H9 (cell line): Measurements from ENCODE around the gene WBP2. TPM values are rescaled to one million over a fixed set of nuclear protein-coding genes. Genes with fewer than 3 reads are reported as not detected.

ENCODE experiments used
- DNase-seq: peaks from one replicate; pipeline ENCODE4 v3.0.0-alpha.2; 2017
- H2AFZ ChIP-seq: one replicate; pipeline ENCODE4 v1.6.1; 2013; ENCODE audit warnings: mild to moderate bottlenecking, low read length, control low read depth, moderate library complexity
- H2AK5ac ChIP-seq: 2 replicates; pipeline ENCODE4 v1.6.1; 2013; ENCODE audit warnings: low read length, control low read depth, mixed read lengths; ENCODE audit not compliant: insufficient read length
- H2BK120ac ChIP-seq: one replicate; pipeline ENCODE4 v1.6.1; 2013; ENCODE audit warnings: low read depth, mild to moderate bottlenecking, low read length, control low read depth, inconsistent platforms; ENCODE audit not compliant: poor library complexity, severe bottlenecking
- H2BK12ac ChIP-seq: 2 replicates; pipeline ENCODE4 v1.6.1; 2013; ENCODE audit warnings: low read length, control low read depth, mixed read lengths, low read depth; ENCODE audit not compliant: insufficient read length
- H2BK15ac ChIP-seq: 2 replicates; pipeline ENCODE4 v1.6.1; 2013; ENCODE audit warnings: low read depth, low read length, control low read depth
- H2BK20ac ChIP-seq: one replicate; pipeline ENCODE4 v1.6.1; 2013; ENCODE audit warnings: low read depth, mild to moderate bottlenecking, low read length, control low read depth, inconsistent platforms; ENCODE audit not compliant: poor library complexity, severe bottlenecking
- H2BK5ac ChIP-seq: 2 replicates; pipeline ENCODE4 v1.6.1; 2013; ENCODE audit warnings: low read length, control low read depth, mixed read lengths; ENCODE audit not compliant: insufficient read length
- H3K14ac ChIP-seq: 2 replicates; pipeline ENCODE4 v1.6.1; 2013; ENCODE audit warnings: low read length, control low read depth; ENCODE audit not compliant: insufficient read depth
- H3K18ac ChIP-seq: 2 replicates; pipeline ENCODE4 v1.6.1; 2013; ENCODE audit warnings: low read depth, mild to moderate bottlenecking, mixed read lengths, low read length, control low read depth; ENCODE audit not compliant: insufficient read length
- H3K23ac ChIP-seq: 2 replicates; pipeline ENCODE4 v1.6.1; 2013; ENCODE audit warnings: low read length, control low read depth, mixed read lengths, low read depth; ENCODE audit not compliant: insufficient read length
- H3K23me2 ChIP-seq: 2 replicates; pipeline ENCODE4 v1.6.1; 2013; ENCODE audit warnings: low read depth, mild to moderate bottlenecking, mixed read lengths, low read length, control low read depth; ENCODE audit not compliant: insufficient read length, poor library complexity, severe bottlenecking
- H3K27ac ChIP-seq: 2 replicates; pipeline ENCODE4 v1.5.1; 2013; ENCODE audit warnings: low read length, control low read depth, mixed read lengths, low read depth; ENCODE audit not compliant: insufficient read length
- H3K27me3 ChIP-seq: 2 replicates; pipeline ENCODE4 v1.6.1; 2013; ENCODE audit warnings: low read length, control low read depth, inconsistent platforms; ENCODE audit not compliant: insufficient read depth
- H3K4ac ChIP-seq: 2 replicates; pipeline ENCODE4 v1.6.1; 2013; ENCODE audit warnings: low read depth, mild to moderate bottlenecking, control low read depth, inconsistent platforms, low read length, moderate library complexity
- H3K4me1 ChIP-seq: 2 replicates; pipeline ENCODE4 v1.6.1; 2013; ENCODE audit warnings: low read length, control low read depth, inconsistent platforms; ENCODE audit not compliant: insufficient read depth
- H3K4me2 ChIP-seq: 2 replicates; pipeline ENCODE4 v1.6.1; 2013; ENCODE audit warnings: low read length, control low read depth, mixed read lengths; ENCODE audit not compliant: insufficient read length, insufficient read depth
- H3K56ac ChIP-seq: 2 replicates; pipeline ENCODE4 v1.6.1; 2013; ENCODE audit warnings: low read depth, mild to moderate bottlenecking, mixed read lengths, low read length, control low read depth; ENCODE audit not compliant: insufficient read length
- H3K79me1 ChIP-seq: 2 replicates; pipeline ENCODE4 v1.6.1; 2013; ENCODE audit warnings: low read depth, mild to moderate bottlenecking, moderate library complexity, low read length, control low read depth, inconsistent platforms; ENCODE audit not compliant: insufficient read depth, poor library complexity, severe bottlenecking
- H3K79me2 ChIP-seq: 2 replicates; pipeline ENCODE4 v1.6.1; 2013; ENCODE audit warnings: low read length, control low read depth, inconsistent platforms; ENCODE audit not compliant: insufficient read depth
- H3K9ac ChIP-seq: 2 replicates; pipeline ENCODE4 v1.6.1; 2013; ENCODE audit warnings: low read length, control low read depth, mixed read lengths; ENCODE audit not compliant: insufficient read length; ENCODE audit errors: extremely low read depth
- H3K9me3 ChIP-seq: one replicate; pipeline ENCODE4 v1.6.1; 2013; ENCODE audit warnings: low read depth, low read length, inconsistent platforms; ENCODE audit not compliant: control insufficient read depth
- H3T11ph ChIP-seq: one replicate; pipeline ENCODE4 v1.6.1; 2013; ENCODE audit warnings: mild to moderate bottlenecking, low read length, control low read depth, inconsistent platforms
- H4K20me1 ChIP-seq: one replicate; pipeline ENCODE4 v1.6.1; 2013; ENCODE audit not compliant: control insufficient read depth, insufficient read length, insufficient read depth
- H4K5ac ChIP-seq: 2 replicates; pipeline ENCODE4 v1.6.1; 2013; ENCODE audit warnings: low read depth, mild to moderate bottlenecking, mixed read lengths, low read length, control low read depth; ENCODE audit not compliant: insufficient read length
- H4K8ac ChIP-seq: replicated peaks from 2 replicates; pipeline ENCODE4 v1.6.1; 2013; ENCODE audit warnings: low read length, control low read depth, mixed read lengths, low read depth; ENCODE audit not compliant: insufficient read length
- H4K91ac ChIP-seq: 2 replicates; pipeline ENCODE4 v1.6.1; 2013; ENCODE audit warnings: low read depth, mild to moderate bottlenecking, moderate library complexity, mixed read lengths, low read length, control low read depth; ENCODE audit not compliant: insufficient read length
- H3K27ac Mint-ChIP-seq, 3 experiments: 2 replicates in 2 of 3; 3 replicates in 1 of 3; pipeline ENCODE4 v1.8.0; 2020 to 2021; ENCODE audit warnings: mixed read lengths in 3 of 3, mild to moderate bottlenecking in 1 of 3, moderate library complexity in 1 of 3
- H3K27me3 Mint-ChIP-seq: 2 replicates; pipeline ENCODE4 v1.8.0; 2021; ENCODE audit warnings: low read depth, mild to moderate bottlenecking, moderate library complexity, mixed read lengths
- H3K36me3 Mint-ChIP-seq, 3 experiments: 2 replicates in 2 of 3; 3 replicates in 1 of 3; pipeline ENCODE4 v1.8.0; 2020 to 2021; ENCODE audit warnings: low read depth in 3 of 3, mixed read lengths in 3 of 3; ENCODE audit not compliant: insufficient read depth in 1 of 3
- H3K4me1 Mint-ChIP-seq, 2 experiments: 2 replicates each; pipeline ENCODE4 v1.8.0; 2020; ENCODE audit warnings: mixed read lengths in 2 of 2
- H3K4me3 Mint-ChIP-seq, 2 experiments: 2 replicates in 1 of 2; 3 replicates in 1 of 2; pipeline ENCODE4 v1.8.0; 2020 to 2021; ENCODE audit warnings: mild to moderate bottlenecking in 2 of 2, mixed read lengths in 2 of 2, moderate library complexity in 1 of 2
- H3K9me3 Mint-ChIP-seq, 2 experiments: 2 replicates in 1 of 2; 3 replicates in 1 of 2; pipeline ENCODE4 v1.8.0; 2020; ENCODE audit warnings: mild to moderate bottlenecking in 2 of 2, mixed read lengths in 2 of 2, moderate library complexity in 1 of 2
- WGBS: extraction: QIAGEN DNeasy Blood & Tissue Kit; methylation state at CpG from one replicate; pipeline ENCODE4 v1.1.7; 2013; ENCODE audit warnings: missing lambda C conversion rate, low lambda C conversion rate, mixed read lengths; ENCODE audit not compliant: insufficient read length; ENCODE audit errors: extremely low coverage; 5-methylcytosine and 5-hydroxymethylcytosine counted together
- total RNA-seq: library from RNA; stranded (reverse); gene quantifications from 2 replicates; pipeline ENCODE4 v1.2.1, GENCODE V29; 2021
- TF ChIP-seq, protein P1 (sequence below): fragments of 200-600 bp; sonication (generic); conservative IDR thresholded peaks from 3 replicates; pipeline ENCODE4 v1.8.0; 2021; ENCODE audit warnings: antibody characterized with exemption, mild to moderate bottlenecking

WBP2 gene
- total RNA-seq, 1 experiment from 2014 or later = 63.2 TPM

DNA sequence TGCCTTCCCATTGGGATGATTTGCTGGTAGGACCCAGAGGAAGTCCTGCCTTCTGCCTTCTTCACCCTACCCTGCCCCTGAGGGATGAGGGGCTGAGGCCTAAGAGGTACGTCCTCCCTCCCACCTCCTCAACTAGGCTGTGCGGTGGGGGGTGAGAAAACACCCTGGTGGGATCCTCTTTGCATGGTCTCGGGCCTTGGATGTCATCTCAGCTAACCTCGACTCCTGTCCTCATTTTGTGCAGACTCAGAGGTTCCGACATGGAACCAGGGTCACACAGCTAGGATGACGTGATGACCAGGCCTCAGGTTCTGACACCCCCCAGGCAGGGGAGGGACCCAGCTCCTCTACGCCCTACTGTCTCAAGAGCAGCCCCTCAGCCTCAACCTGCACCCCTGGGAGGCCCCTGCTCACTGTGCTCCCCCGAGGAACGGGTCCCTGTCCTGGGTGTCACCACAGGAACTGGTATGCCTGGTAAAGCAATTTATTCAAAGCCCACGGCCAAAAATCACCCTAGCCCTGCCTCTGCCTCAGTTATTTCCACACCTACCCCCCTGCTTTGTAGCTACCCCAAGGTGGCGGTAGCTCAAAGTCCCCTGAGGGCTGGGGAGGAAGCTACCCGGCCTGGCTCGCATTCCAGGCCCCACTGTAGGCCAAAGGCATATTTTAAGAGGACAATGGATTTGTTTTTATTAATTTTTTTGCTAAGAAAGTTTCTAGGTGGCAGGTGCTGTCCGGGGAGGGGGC lies 28.4 kb downstream of the WBP2 start:
- no CpG with 5 or more reads among the region's 14 CpGs for WGBS
- Histone ChIP-seq H2BK20ac (no peak overlapping the region), H3K14ac (no peak overlapping the region), H2BK120ac (no peak overlapping the region), H2BK15ac (no peak overlapping the region), H2AK5ac (no peak overlapping the region), H3K9me3 (no peaks in the 10 kb centered on the region), H4K8ac (no peak overlapping the region), H4K91ac (no peak overlapping the region), H3K79me2 (no peaks in the 10 kb centered on the region), H3T11ph (no peak overlapping the region), H3K79me1 (no peaks in the 10 kb centered on the region), H3K56ac (no peak overlapping the region), H3K18ac (no peak overlapping the region), H3K4ac (no peak overlapping the region), H2BK12ac (no peak overlapping the region), H3K27ac (no peak overlapping the region), H2AFZ (no peak overlapping the region), H3K27me3 (no peaks in the 10 kb centered on the region), H2BK5ac (no peak overlapping the region), H3K9ac (no peak overlapping the region), H3K4me2 (no peak overlapping the region), H3K23me2 (no peaks in the 10 kb centered on the region), H4K5ac (no peak overlapping the region), H3K23ac (no peak overlapping the region), H3K4me1 (no peaks in the 10 kb centered on the region; the same call in 1 of the 2 replicates), H4K20me1 (no peaks in the 10 kb centered on the region)
- H3K9me3 Mint-ChIP-seq = no peaks in the 10 kb centered on the region
- no peak overlapping the region for H3K4me3 Mint-ChIP-seq
- H3K36me3 Mint-ChIP-seq = peaks cover 0 to 22% (median 22%) of the 10 kb centered on the region in 3 experiments; a peak in 6 of 7 replicates
- no peaks in the 10 kb centered on the region for H3K27me3 Mint-ChIP-seq
- TF ChIP-seq, protein P1, sequence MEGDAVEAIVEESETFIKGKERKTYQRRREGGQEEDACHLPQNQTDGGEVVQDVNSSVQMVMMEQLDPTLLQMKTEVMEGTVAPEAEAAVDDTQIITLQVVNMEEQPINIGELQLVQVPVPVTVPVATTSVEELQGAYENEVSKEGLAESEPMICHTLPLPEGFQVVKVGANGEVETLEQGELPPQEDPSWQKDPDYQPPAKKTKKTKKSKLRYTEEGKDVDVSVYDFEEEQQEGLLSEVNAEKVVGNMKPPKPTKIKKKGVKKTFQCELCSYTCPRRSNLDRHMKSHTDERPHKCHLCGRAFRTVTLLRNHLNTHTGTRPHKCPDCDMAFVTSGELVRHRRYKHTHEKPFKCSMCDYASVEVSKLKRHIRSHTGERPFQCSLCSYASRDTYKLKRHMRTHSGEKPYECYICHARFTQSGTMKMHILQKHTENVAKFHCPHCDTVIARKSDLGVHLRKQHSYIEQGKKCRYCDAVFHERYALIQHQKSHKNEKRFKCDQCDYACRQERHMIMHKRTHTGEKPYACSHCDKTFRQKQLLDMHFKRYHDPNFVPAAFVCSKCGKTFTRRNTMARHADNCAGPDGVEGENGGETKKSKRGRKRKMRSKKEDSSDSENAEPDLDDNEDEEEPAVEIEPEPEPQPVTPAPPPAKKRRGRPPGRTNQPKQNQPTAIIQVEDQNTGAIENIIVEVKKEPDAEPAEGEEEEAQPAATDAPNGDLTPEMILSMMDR = no peak
- H3K4me1 Mint-ChIP-seq = peaks cover 16 to 22% of the 10 kb centered on the region in 2 experiments
- no peak for DNase-seq
- H3K27ac Mint-ChIP-seq = peak overlapping the region; percentile 23 to 85 (median 78); a peak in 3 of 7 replicates
